NCI-H1694 treated with DMSO at 0.1 percent for 48 hours (cell line): ENCODE data around the gene PIGB.
"Not testable (repeated sequence)": the region's sequence is repeated elsewhere in the genome, so short reads cannot be mapped to it uniquely, and the experiment has no call there.

Experiments
- DNase-seq: peaks from one replicate; lab custom pipeline; 2025; lab: John Stamatoyannopoulos, UW

PIGB gene

DNA sequence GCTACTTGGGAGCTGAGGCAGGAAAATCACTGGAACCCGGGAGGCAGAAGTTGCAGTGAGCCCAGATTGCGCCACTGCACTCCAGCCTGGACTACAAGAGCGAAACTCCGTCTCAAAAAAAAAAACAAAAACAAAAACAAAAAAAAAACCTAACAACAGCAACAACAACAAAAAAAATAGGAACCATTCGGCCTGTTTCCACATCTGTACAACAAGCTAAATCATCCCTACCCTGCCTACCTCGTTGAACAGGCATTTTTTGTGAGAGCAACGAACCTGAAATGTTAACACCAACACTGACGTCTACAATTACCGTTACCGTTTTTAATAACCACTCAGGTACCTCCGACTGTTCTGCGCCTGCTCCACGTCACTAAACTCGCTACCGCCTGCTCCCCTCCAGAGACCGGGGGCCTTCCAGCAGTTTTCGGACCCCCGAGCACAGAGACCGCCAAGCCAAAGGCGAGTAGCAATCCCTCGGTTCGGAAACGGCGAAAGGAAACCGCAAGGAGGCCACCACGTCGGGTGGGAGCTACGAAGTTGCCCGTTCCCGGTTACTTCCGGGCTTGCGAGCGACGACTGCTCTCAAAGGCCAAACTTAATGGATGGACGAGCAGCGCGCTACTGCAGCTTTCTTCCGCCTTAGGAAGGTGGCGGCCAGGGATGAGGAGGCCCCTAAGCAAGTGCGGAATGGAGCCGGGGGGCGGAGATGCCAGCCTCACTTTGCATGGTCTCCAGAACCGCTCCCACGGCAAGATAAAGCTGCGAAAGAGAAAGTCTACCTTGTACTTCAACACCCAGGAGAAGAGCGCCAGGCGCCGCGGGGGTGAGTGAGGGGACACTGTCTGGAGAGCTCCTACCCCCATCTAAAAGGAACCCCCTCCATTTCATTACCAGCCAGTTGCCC lies at the start of gene PIGB, which contains the start of gene PIGBOS1:
PIGB (plus strand) TSS at position 635 of the 907 bp plus-strand sequence; CDS start at position 664, 29 bp downstream.
PIGBOS1 (minus strand) TSS at position 536 of the 907 bp plus-strand sequence. CDS start 1,331 bp downstream, outside the sequence.
- peak; percentile 69 for DNase-seq

DNA sequence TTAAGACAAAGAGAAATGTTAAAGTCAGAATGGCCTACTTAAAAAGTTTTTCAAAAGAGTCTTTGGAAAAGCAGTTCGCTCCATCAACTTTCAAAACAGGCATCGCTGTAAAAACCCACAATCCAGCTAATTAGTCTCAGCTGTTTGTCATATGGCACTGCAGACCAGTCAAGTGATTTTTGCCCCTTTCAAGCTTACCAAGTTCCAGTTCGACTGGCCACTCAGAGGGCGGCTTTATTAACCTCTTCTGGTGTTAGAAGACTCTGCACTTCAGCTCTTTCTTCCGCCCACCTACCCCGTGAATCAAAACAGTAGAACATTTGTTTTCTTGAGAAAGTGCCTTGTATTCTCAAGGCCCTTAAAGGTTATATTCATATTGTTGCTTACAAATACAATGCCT lies 48.7 kb upstream of the PIGB start:
- DNase-seq, result no peak

- DNase-seq, result no peak
Measured at GRCh38 chr15:55276324-55276723, 42.7 kb upstream of the PIGB start.

DNA sequence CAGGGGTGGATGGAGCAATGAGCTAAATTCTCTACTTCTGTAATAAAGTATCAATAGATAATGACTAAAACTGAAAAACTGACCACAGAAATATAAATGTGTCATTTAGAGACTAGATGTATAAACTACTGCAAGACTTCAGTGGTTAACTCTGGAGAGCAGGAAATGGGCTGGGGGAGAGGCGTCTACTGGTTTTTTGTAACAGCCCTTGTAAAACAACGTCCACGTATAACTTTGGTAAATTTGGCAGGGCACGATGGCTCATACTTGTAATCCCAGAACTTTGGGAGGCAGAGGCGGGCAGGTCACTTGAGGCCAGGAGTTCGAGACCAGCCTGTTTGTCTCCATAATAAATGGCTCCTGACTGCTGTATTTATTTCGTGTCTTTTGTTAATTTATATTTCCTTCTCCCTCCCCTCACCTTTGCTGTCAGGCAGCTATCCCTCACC lies 41.9 kb upstream of the PIGB start:
- DNase-seq, result no peak

DNA sequence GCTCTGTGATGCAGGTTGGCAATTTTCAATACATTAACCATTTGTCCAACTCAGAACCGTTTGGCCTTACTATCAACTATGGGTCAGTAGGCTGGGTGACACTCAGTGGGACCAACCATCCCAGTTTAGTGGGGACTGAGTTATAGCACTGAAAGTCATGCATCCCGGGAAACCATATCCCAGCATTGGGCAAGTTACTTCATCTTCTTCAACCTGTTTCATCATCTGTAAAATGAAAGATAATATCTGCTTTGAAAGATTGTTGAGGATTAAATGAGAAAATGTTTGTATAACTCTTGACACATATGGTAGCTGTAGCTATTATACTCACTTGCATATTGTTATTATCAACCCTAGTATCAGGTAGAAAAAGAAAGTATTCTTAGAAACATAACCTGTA lies 41.3 kb upstream of the PIGB start:
- DNase-seq, result no peak

DNA sequence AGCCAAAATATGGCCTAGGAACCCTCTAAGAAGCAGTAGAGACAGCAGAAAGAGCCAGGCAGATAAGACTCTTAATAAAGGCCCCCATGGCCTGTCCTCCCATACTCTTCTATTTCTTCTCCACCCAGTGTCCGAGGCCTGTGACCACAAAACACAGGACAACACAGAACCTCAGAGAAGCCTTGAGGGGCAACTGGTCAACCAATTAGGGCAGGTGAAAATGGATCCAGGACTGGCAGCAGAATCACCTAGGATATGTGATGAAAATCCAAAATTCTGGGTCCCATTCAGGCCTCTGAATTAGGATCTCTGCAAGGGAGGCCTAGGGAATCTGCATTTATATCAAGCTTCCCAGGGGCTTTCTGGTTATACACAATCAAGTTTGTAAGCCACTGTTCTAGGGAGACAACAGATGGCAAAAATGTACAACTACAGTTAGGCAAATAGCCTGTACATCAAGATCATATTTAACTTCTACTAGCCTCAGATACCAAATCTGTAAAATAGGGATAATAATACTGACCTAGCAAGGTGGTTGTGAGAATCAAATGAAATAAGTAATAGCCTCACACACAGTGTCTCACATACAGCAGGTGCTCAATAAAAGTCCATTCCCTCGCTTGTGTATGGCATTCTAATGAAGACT lies 39.8 kb upstream of the PIGB start:
- DNase-seq, result no peak

DNA sequence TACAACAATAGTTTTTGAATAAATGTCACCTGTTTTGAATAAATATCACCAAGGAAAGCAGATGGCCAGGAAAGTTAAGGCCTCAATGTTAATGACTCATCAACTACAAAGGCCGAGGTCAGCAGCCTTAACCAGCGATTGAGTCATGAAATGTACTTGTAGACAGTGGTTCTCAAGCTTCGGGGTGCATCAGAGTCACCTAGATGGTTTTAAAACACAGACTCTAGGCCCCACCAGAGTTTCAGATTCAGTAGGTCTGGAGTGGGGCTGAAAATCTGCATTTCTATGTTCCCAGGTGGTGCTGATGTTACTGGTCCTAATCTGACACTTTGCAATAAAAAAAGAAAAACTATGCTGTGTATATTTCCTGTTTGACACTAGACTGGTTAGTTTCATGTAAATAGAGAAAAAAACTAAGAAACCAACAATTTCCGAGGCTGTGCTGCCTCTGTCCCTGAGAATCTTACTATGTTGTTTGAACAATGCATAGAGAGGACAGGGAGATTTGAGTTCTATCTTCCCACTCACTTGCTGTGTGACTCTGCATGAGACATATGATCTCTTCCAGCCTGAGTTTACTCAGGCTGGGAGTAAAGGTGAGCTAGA lies 39.2 kb upstream of the PIGB start:
- no peak for DNase-seq

GRCh38 chr15:55280589-55280988 lies 38.4 kb upstream of the PIGB start:
- DNase-seq, result not testable (repeated sequence)

DNA sequence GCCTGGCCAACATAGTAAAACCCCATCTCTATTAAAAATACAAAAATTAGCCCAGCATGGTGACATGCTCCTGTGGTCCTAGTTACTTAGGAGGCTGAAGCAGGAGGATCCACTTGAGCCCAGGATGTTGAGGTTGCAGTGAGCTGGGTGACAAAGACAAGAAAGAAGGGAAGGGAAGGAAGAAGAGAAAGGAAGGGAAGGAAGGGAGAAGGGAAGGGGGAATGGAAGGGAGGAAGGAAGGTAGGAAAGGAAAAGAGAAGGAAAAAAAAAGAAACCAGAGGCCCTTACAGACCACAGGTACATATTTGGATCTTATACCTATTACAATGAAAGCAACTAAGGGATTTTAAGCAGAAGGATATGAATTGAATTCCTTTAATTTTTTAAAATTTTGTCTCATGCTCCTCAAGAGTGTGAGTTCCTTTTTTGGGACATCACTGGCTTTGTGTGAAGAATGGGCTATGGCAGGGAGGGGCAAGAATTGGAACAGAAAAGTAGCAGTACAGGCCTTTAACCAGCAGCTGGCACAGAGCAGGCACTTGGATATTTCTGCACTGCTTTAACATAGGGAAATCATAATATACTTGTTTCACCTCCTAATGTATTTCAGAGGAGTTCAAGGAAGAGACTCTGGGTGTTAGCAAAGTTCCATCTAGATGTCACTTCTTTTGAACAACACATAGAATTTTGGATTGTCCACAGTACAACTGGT lies 37.3 kb upstream of the PIGB start:
- DNase-seq, result no peak

GRCh38 chr15:55282284-55282833 lies 36.7 kb upstream of the PIGB start:
- DNase-seq, result no peak

DNA sequence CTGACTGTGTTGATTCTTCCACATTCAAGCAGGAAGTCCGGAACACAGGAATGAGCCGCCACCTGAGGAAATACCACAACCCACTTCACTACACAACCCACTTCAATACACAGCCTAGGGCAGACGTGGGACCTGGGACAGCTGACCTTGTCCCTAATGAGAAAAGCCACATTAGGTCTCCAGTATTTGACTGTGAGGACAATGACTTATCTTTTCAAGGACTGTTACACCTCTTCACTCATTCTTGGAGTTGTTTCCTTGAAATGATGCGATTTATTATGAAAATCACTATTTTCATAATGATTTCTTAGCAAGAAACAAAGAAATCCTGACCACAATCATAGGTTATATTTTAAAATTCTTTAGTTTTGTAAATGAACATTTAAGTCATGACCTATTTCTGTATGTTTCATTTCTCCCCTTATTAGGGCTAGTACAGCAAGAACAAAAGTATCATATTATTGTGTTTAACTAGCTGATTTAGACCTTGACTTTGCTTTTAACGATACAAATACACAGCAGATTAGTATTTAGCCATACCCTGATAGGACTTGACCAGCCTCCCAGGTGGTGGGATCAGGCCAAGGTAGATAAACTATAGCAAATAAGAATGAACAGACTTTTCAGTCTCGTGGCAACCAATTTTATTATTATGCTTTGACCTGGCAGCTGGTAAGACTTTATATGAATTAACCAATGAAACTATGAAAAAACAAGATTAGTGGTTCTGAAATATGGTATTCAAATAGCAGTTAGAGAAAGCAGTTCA lies 35.5 kb upstream of the PIGB start:
- DNase-seq, result no peak

DNA sequence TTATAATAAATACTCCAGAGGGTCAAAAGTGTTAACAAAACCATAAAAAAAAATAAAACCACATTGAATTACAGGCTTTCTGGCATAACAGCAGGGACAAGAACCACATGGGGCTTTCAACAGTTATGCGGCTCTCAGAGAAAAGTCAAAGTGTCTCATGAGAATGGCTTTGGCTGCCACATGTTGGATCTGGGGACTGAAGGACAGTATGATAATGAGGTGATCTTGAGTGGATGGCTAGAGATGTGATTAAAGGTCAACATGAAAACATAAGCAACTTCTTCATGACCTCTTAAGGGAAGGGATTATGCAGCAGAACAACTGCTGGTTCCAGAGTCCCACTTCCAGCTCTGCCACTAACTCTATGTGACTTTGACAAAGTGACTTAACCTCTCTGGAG lies 34.6 kb upstream of the PIGB start:
- no peak for DNase-seq

GRCh38 chr15:55286442-55287189 lies 32.4 kb upstream of the PIGB start:
- DNase-seq, result not testable (repeated sequence)

- DNase-seq, result no peak
Measured at GRCh38 chr15:55288006-55288717, 30.9 kb upstream of the PIGB start.

DNA sequence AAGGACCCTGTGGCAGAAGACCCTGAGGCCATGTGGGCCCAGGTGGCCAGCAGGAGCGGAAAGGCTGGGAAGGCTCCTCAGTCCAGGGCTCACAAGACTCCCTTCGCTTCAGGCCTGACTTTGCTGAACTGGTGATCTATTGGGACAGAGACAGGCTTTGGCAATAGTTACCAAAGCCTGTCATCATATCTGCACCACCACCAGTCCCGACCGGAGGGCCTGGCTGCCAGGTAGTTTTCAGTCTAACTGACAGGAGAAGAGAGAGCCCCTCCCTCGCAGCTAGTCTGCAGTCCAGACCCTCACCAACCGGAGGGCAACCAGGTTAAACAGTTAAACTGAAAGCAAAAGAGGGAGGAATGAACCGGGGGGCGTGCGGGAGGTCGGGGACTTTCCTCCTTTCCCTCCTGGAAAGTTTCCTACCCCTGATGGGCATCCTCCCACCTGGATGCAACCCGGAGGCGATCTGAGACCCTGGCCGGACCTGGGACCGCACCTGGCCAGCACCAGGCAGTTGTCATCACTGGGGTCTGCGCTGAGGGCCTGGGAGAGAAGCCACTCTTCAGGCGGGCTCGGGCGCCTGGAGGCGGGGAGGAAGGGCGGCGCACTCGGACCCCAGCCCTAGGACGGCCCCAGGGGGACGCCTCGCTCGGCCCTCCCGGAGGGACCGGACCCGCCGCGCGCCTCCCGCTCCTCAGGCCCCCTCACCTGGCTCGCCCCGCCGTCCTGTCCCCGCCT lies 29.8 kb upstream of the PIGB start:
- peak; percentile 70 for DNase-seq

- no peak for DNase-seq
Measured at GRCh38 chr15:55289746-55290527, 29.1 kb upstream of the PIGB start, which contains the start of gene RAB27A. Gene RAB27A (minus strand): TSS chr15:55289813. CDS start chr15:55234934, 54,879 bp downstream.

DNA sequence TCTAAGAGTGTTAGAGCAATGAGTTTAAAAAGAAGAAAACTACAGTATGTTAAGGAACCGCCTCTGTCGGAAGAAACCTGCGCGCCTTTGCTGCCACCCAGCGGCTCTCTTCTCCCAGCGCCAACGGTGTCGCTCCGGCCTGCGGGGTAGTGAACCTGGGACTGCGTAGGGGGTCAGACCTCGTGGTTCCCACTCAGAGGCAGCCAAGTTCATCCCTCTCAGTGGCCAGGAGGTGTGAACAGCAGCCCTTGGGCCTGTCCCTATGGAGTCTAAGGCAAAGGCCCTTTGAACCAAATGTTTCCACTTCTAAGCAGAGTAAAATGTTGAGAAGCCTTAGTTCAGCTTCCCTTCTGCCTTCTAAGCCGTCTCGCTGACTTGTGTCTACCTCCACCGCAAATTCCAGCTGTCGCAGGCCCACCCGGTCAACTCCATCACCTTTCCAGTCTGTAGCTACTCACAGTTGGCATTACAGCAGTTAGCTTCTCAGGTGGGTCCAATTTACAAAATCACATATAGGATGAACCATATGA lies 28.4 kb upstream of the PIGB start:
- DNase-seq, result peak; percentile 52

- DNase-seq, result no peak
Measured at GRCh38 chr15:55297315-55297714, 21.7 kb upstream of the PIGB start.
